Trophoblast cell (in vitro differentiated cells and primary cell): ENCODE measurements around the gene PCDHB12.
"Not testable (repeated sequence)": the region's sequence is repeated elsewhere in the genome, so short reads cannot be mapped to it uniquely, and the experiment has no call there.

Source experiments
- DNase-seq, 2 donors: peaks; one replicate each; pipeline ENCODE4 v3.0.0-alpha.2; 2016
- H2AFZ ChIP-seq: 2 replicates; pipeline ENCODE4 v1.6.1; 2013; ENCODE audit warnings: low read length, moderate library complexity, mild to moderate bottlenecking; ENCODE audit not compliant: insufficient read depth, poor library complexity
- H2AK5ac ChIP-seq: 2 replicates; pipeline ENCODE4 v1.6.1; 2013; ENCODE audit warnings: mild to moderate bottlenecking, low read length
- H2BK120ac ChIP-seq: 2 replicates; pipeline ENCODE4 v1.6.1; 2013; ENCODE audit warnings: low read length, mild to moderate bottlenecking, moderate library complexity; ENCODE audit not compliant: insufficient read depth, poor library complexity
- H2BK12ac ChIP-seq: 2 replicates; pipeline ENCODE4 v1.6.1; 2013; ENCODE audit warnings: mild to moderate bottlenecking, low read length, moderate library complexity
- H2BK5ac ChIP-seq: 2 replicates; pipeline ENCODE4 v1.6.1; 2013; ENCODE audit warnings: low read length, low read depth, moderate library complexity, mild to moderate bottlenecking; ENCODE audit not compliant: poor library complexity
- H3K14ac ChIP-seq: 2 replicates; pipeline ENCODE4 v1.6.1; 2013; ENCODE audit warnings: mild to moderate bottlenecking, low read length
- H3K18ac ChIP-seq: 2 replicates; pipeline ENCODE4 v1.6.1; 2013; ENCODE audit warnings: mild to moderate bottlenecking, low read length
- H3K23ac ChIP-seq: 2 replicates; pipeline ENCODE4 v1.6.1; 2013; ENCODE audit warnings: low read length
- H3K27ac ChIP-seq: 2 replicates; pipeline ENCODE4 v1.5.1; 2013; ENCODE audit warnings: low read depth, mild to moderate bottlenecking, inconsistent platforms, low read length, moderate library complexity
- H3K27me3 ChIP-seq: 2 replicates; pipeline ENCODE4 v1.6.1; 2013; ENCODE audit warnings: inconsistent platforms, mild to moderate bottlenecking, low read length, moderate library complexity; ENCODE audit not compliant: insufficient read depth
- H3K36me3 ChIP-seq, 2 experiments: 1 replicate in 1 of 2; 2 replicates in 1 of 2; pipeline ENCODE4 v1.6.1; 2013; ENCODE audit warnings: low read length in 2 of 2, mild to moderate bottlenecking in 2 of 2, moderate library complexity in 1 of 2; ENCODE audit not compliant: insufficient read depth in 2 of 2, control insufficient read depth in 1 of 2
- H3K4ac ChIP-seq: 2 replicates; pipeline ENCODE4 v1.6.1; 2013; ENCODE audit warnings: low read depth, mild to moderate bottlenecking, low read length, moderate library complexity
- H3K4me1 ChIP-seq, 2 experiments: 1 replicate in 1 of 2; 2 replicates in 1 of 2; pipeline ENCODE4 v1.6.1; 2013; ENCODE audit warnings: low read length in 2 of 2, mild to moderate bottlenecking in 2 of 2, moderate library complexity in 1 of 2; ENCODE audit not compliant: insufficient read depth in 2 of 2, control insufficient read depth in 1 of 2
- H3K4me2 ChIP-seq: 2 replicates; pipeline ENCODE4 v1.6.1; 2013; ENCODE audit warnings: inconsistent platforms, mild to moderate bottlenecking, low read length, moderate library complexity
- H3K4me3 ChIP-seq: 2 replicates; pipeline ENCODE4 v1.5.1; 2013; ENCODE audit warnings: mild to moderate bottlenecking, low read depth, low read length, inconsistent platforms
- H3K79me1 ChIP-seq: one replicate; pipeline ENCODE4 v1.6.1; 2013; ENCODE audit warnings: low read length
- H3K79me2 ChIP-seq: 2 replicates; pipeline ENCODE4 v1.6.1; 2013; ENCODE audit warnings: low read length, mild to moderate bottlenecking; ENCODE audit not compliant: control insufficient read depth, insufficient read depth, poor library complexity
- H3K9ac ChIP-seq: 2 replicates; pipeline ENCODE4 v1.6.1; 2013; ENCODE audit warnings: mild to moderate bottlenecking, low read length
- H3K9me3 ChIP-seq: 2 replicates; pipeline ENCODE4 v1.6.1; 2013; ENCODE audit warnings: low read depth, mild to moderate bottlenecking, control low read depth, inconsistent platforms, low read length; ENCODE audit not compliant: insufficient read depth
- H4K12ac ChIP-seq: 2 replicates; pipeline ENCODE4 v1.6.1; 2013; ENCODE audit warnings: low read depth, mild to moderate bottlenecking, low read length, moderate library complexity
- H4K8ac ChIP-seq: 2 replicates; pipeline ENCODE4 v1.6.1; 2013; ENCODE audit warnings: low read depth, mild to moderate bottlenecking, low read length, moderate library complexity
- H4K91ac ChIP-seq: one replicate; pipeline ENCODE4 v1.6.1; 2013; ENCODE audit warnings: low read depth, mild to moderate bottlenecking, low read length, moderate library complexity
- WGBS: extraction: QIAGEN DNeasy Blood & Tissue Kit; methylation state at CpG from one replicate; pipeline ENCODE4 v1.1.7; 2013; ENCODE audit warnings: missing lambda C conversion rate; ENCODE audit not compliant: insufficient read length, insufficient coverage; ENCODE audit errors: extremely low coverage; 5-methylcytosine and 5-hydroxymethylcytosine counted together

Gene PCDHB12

GRCh38 chr5:141199359-141200235, 8.9 kb upstream of the PCDHB12 start, which contains the start of gene PCDHB11:
TSS of gene PCDHB11 (plus strand) at chr5:141199627. CDS start at chr5:141199775, 148 bp downstream.
- Histone ChIP-seq H2BK12ac (no peak within 1 kb of the TSS), H3K9me3 (peaks cover 2% of the 10 kb centered on the region), H2AFZ (no peak within 1 kb of the TSS), H3K36me3 (no peaks in the 10 kb centered on the region), H3K9ac (no peak within 1 kb of the TSS), H4K91ac (no peak within 1 kb of the TSS), H2BK5ac (no peak within 1 kb of the TSS), H3K79me1 (no peaks in the 10 kb centered on the region), H2AK5ac (no peak within 1 kb of the TSS), H3K27ac (no peak within 1 kb of the TSS), H3K23ac (no peak within 1 kb of the TSS), H3K79me2 (no peaks in the 10 kb centered on the region), H2BK120ac (no peak within 1 kb of the TSS), H3K4ac (no peak within 1 kb of the TSS), H3K4me2 (peak within 1 kb of the TSS; percentile 7), H3K4me1 (no peaks in the 10 kb centered on the region), H3K27me3 (no peaks in the 10 kb centered on the region), H3K14ac (no peak within 1 kb of the TSS), H3K4me3 (peak within 1 kb of the TSS; percentile 13), H3K18ac (no peak within 1 kb of the TSS), H4K12ac (no peak within 1 kb of the TSS), H4K8ac (no peak within 1 kb of the TSS)
- DNase-seq: no peak
- WGBS: no CpG with 5 or more reads among the region's 21 CpGs

GRCh38 chr5:141201126-141201525, 7.4 kb upstream of the PCDHB12 start:
- H3K9ac ChIP-seq: not testable (repeated sequence)

GRCh38 chr5:141201646-141202045, 6.9 kb upstream of the PCDHB12 start:
- not testable (repeated sequence) for H3K79me2 ChIP-seq, H3K27me3 ChIP-seq, H3K9me3 ChIP-seq, H3K4me2 ChIP-seq, H3K4ac ChIP-seq, H3K18ac ChIP-seq, H4K8ac ChIP-seq, H2AK5ac ChIP-seq, H3K79me1 ChIP-seq, H3K14ac ChIP-seq, H3K4me1 ChIP-seq, H3K4me3 ChIP-seq, H2AFZ ChIP-seq, H2BK12ac ChIP-seq, H3K9ac ChIP-seq, H3K36me3 ChIP-seq, H2BK120ac ChIP-seq, H3K23ac ChIP-seq, H2BK5ac ChIP-seq, DNase-seq, H3K27ac ChIP-seq, H4K91ac ChIP-seq, H4K12ac ChIP-seq
- no CpG with 5 or more reads among the region's 35 CpGs for WGBS

More at GRCh38 chr5:141201126-141201525, 7.4 kb upstream of the PCDHB12 start:
- H3K9me3 ChIP-seq, H3K79me1 ChIP-seq, H3K4me3 ChIP-seq, H3K79me2 ChIP-seq, H4K91ac ChIP-seq, H2BK120ac ChIP-seq, H3K4me1 ChIP-seq, DNase-seq, H3K18ac ChIP-seq, H3K36me3 ChIP-seq, H3K14ac ChIP-seq, H4K8ac ChIP-seq, H2BK12ac ChIP-seq, H3K27ac ChIP-seq, H3K4me2 ChIP-seq, H4K12ac ChIP-seq, H3K4ac ChIP-seq, H2BK5ac ChIP-seq, H3K23ac ChIP-seq, H3K27me3 ChIP-seq, H2AK5ac ChIP-seq, H2AFZ ChIP-seq: not testable (repeated sequence)
- no CpG with 5 or more reads among the region's 38 CpGs for WGBS

GRCh38 chr5:141210281-141210680, 1.8 kb downstream of the PCDHB12 start:
- H3K4me1 ChIP-seq, H3K4me3 ChIP-seq, DNase-seq, H2BK5ac ChIP-seq, H3K4me2 ChIP-seq, H2AFZ ChIP-seq, H3K79me2 ChIP-seq, H3K18ac ChIP-seq, H3K27ac ChIP-seq, H3K27me3 ChIP-seq, H3K9me3 ChIP-seq, H3K9ac ChIP-seq, H3K4ac ChIP-seq, H4K12ac ChIP-seq, H3K36me3 ChIP-seq, H3K79me1 ChIP-seq, H3K14ac ChIP-seq, H2AK5ac ChIP-seq, H4K8ac ChIP-seq, H2BK120ac ChIP-seq, H2BK12ac ChIP-seq, H4K91ac ChIP-seq, H3K23ac ChIP-seq: not testable (repeated sequence)
- no CpG with 5 or more reads among the region's 39 CpGs for WGBS
